Nephron progenitor cell (in vitro differentiated cells): ENCODE data around the gene HDAC9.

Experiments used
- DNase-seq: peaks from one replicate; pipeline ENCODE4 v3.0.0; 2021
- H3K27ac Mint-ChIP-seq: 2 replicates; pipeline ENCODE4 v1.8.0; 2021; ENCODE audit warnings: mild to moderate bottlenecking, moderate library complexity, mixed read lengths
- H3K27me3 Mint-ChIP-seq: 2 replicates; pipeline ENCODE4 v1.8.0; 2021; ENCODE audit warnings: mild to moderate bottlenecking, low read depth, mixed read lengths; ENCODE audit not compliant: poor library complexity
- H3K36me3 Mint-ChIP-seq: 2 replicates; pipeline ENCODE4 v1.8.0; 2021; ENCODE audit warnings: low read depth, mixed read lengths
- H3K4me1 Mint-ChIP-seq: 2 replicates; pipeline ENCODE4 v1.8.0; 2021; ENCODE audit warnings: mixed read lengths
- H3K4me3 Mint-ChIP-seq: 2 replicates; pipeline ENCODE4 v1.8.0; 2021; ENCODE audit warnings: mild to moderate bottlenecking, moderate library complexity, mixed read lengths
- H3K9me3 Mint-ChIP-seq: 2 replicates; pipeline ENCODE4 v1.8.0; 2021; ENCODE audit warnings: mild to moderate bottlenecking, moderate library complexity, mixed read lengths
- CTCF ChIP-seq: fragments of 200-600 bp; sonication (generic); IDR thresholded peaks from 2 replicates; pipeline ENCODE4 v1.5.0; 2021; ENCODE audit warnings: antibody characterized with exemption

HDAC9 gene

DNA sequence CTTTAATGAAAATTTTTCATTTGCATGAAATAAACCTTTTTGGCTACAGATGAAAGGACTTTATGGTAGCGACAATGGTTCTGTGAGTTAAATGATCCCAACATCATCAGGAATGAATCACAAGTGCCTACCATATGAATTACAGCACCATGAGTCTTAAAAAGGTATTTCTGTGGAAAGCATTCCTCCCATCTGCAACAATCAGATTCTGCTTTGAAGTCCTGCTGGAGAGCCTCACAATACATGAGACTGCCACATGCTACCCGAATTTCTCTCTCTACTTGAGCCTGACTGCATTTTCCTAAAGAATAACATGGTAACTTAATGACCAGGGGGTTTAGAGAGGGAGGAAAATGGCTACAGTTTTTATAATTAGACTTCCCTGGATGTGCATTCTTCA lies 431.6 kb downstream of the HDAC9 start:
- no peak for DNase-seq
- H3K27me3 Mint-ChIP-seq = no peaks in the 10 kb centered on the region
- H3K4me1 Mint-ChIP-seq = no peaks in the 10 kb centered on the region
- H3K36me3 Mint-ChIP-seq = no peaks in the 10 kb centered on the region
- H3K27ac Mint-ChIP-seq = no peak overlapping the region
- H3K4me3 Mint-ChIP-seq = no peak overlapping the region
- no peak for TF ChIP-seq CTCF
- H3K9me3 Mint-ChIP-seq = no peaks in the 10 kb centered on the region

DNA sequence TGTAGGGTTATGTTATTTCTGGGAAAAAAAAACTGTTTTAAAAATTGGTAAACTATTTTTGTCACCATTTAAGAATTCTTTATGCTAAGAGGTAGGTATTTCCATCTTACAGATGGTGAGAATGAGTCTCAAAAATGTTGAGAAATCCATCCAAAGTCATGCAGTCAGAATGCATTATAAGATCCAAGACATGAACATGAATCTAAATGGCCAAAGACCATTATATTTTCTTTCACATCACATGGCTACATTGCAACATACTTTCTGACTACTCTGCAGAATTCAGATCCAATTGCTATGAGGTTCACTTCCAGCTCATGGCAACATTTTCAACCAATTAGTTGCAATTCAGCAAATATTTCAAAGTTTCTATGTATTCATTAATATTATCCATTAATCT lies 440.7 kb downstream of the HDAC9 start:
- H3K27me3 Mint-ChIP-seq = no peaks in the 10 kb centered on the region

DNA sequence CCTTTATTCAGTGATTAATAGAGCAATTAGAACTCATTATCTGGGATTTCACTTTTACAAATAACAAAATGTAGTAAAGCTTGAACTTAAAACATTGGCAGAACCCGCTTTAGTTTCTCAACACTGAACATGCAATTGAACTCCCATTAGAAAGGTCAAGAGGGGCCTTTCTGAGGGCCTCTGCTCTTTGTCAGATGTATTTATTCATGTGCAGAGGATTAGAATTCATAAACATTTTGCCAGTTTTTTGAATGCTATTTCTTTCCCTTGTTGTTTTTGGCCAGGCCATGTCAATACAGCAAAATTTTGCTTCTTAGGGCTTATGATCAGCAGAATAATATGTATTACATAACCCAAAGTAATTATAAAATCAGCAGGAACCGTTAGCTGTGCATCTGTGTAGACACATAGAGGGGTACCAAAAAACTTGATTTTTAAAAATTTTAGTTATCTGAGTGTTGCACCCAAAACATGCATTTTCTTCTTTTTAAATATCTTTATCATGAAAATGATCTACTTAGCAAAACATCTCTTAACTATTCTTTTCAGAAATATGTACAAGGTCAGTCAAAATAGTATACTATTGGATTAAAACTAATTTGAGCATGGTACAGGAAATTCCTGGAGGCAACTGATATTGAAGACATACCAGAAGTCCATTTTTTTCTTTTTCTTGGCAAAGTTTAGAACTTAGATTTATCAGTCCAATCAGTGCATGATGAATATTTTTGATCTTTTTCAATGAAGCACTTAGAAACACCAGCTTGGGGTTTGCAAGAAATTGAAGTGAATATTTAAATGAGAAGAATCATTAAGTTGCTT lies 444.4 kb downstream of the HDAC9 start:
- Mint-ChIP-seq H3K27ac (no peak overlapping the region), H3K36me3 (no peaks in the 10 kb centered on the region), H3K9me3 (no peaks in the 10 kb centered on the region), H3K4me3 (no peak overlapping the region), H3K4me1 (peaks cover 5% of the 10 kb centered on the region), H3K27me3 (no peaks in the 10 kb centered on the region)
- no peak for DNase-seq
- TF ChIP-seq CTCF = no peak

More for the DNA sequence above, 440.7 kb downstream of the HDAC9 start:
- no peaks in the 10 kb centered on the region for H3K36me3 Mint-ChIP-seq
- H3K4me3 Mint-ChIP-seq = no peak overlapping the region
- H3K9me3 Mint-ChIP-seq = no peaks in the 10 kb centered on the region
- DNase-seq = no peak
- peaks cover 4% of the 10 kb centered on the region for H3K4me1 Mint-ChIP-seq
- no peak overlapping the region for H3K27ac Mint-ChIP-seq
- no peak for TF ChIP-seq CTCF

DNA sequence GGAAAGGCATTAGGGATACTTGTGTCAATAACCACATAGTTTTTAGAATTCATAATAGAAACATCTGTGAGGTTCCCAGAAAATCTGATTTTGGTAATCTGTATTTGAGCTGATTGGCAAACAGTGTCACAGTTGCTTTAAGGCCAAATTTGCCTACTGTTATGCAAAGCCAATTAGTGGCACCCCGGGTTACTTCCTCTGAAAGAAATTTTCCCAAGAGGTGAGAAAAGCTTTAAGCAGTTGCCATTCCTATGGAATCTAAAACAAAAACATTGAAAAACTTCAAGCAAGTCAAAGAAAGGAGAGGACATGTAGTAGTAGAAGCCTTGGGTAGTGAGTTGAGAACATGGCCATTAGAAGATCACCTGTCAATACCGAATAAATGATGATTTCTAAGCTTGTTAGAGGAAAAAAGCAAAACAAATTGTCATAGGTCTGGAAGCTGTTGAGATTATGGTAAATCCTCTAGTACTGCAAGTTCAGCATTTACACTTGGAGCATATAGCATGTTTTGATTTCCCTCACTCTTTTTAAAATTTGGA lies 445.1 kb downstream of the HDAC9 start:
- Mint-ChIP-seq H3K27ac (no peak overlapping the region), H3K27me3 (no peaks in the 10 kb centered on the region), H3K36me3 (no peaks in the 10 kb centered on the region), H3K4me1 (peaks cover 5% of the 10 kb centered on the region), H3K9me3 (no peaks in the 10 kb centered on the region), H3K4me3 (no peak overlapping the region)
- no peak for DNase-seq
- TF ChIP-seq CTCF = no peak

GRCh38 chr7:18941207-18941606 lies 445.7 kb downstream of the HDAC9 start:
- Mint-ChIP-seq H3K4me1 (peaks cover 5% of the 10 kb centered on the region), H3K4me3 (no peak overlapping the region), H3K27ac (no peak overlapping the region), H3K9me3 (no peaks in the 10 kb centered on the region), H3K36me3 (no peaks in the 10 kb centered on the region), H3K27me3 (no peaks in the 10 kb centered on the region)
- TF ChIP-seq CTCF = no peak
- DNase-seq = no peak

GRCh38 chr7:18948521-18948920 lies 453.0 kb downstream of the HDAC9 start:
- Mint-ChIP-seq H3K27me3 (no peaks in the 10 kb centered on the region), H3K4me3 (no peak overlapping the region), H3K36me3 (no peaks in the 10 kb centered on the region), H3K27ac (no peak overlapping the region), H3K4me1 (no peaks in the 10 kb centered on the region), H3K9me3 (no peaks in the 10 kb centered on the region)
- DNase-seq = no peak
- no peak for TF ChIP-seq CTCF
